PC-3 (cell line): ENCODE results near the gene SAPCD1. TPM values are rescaled to one million over a fixed set of nuclear protein-coding genes. Genes with fewer than 3 reads are reported as not detected.
A peak's percentile ranks its signal among the peaks of the same experiment; 100 is the strongest.

Experiments used
- ATAC-seq: fragments of 200-7000 bp; cut with Tn5 transposase; 2 replicates; pipeline ENCODE4 v1.9.1; 2020; ENCODE audit warnings: mild to moderate bottlenecking, moderate library complexity
- BruUV-seq: library from RNA; stranded (reverse); fragments of 400-500 nt; replicated peaks from 2 replicates; lab custom pipeline; 2021; lab: Mats Ljungman, UMichigan
- CTCF ChIA-PET: fragments of 300-600 bp; sonication (Branson Sonifier 250); formaldehyde crosslinking; loops from one replicate; lab custom pipeline; 2022; ENCODE audit warnings: antibody characterized with exemption; lab: Charles Lee
- POLR2A ChIA-PET: fragments of 300-600 bp; sonication (Branson Sonifier 250); formaldehyde crosslinking; loops from one replicate; lab custom pipeline; 2022; ENCODE audit warnings: antibody characterized with exemption; ENCODE audit not compliant: unreplicated experiment; lab: Charles Lee
- DNase-seq: peaks from one replicate; pipeline ENCODE4 v3.0.0-alpha.2; 2015
- H2AFZ ChIP-seq: fragments of 300-600 bp; sonication (generic); 2 replicates; pipeline ENCODE4 v1.6.0; 2016; ENCODE audit warnings: antibody characterized with exemption, low read length
- H3F3A ChIP-seq: fragments of 300-600 bp; sonication (generic); one replicate; pipeline ENCODE4 v1.6.0; 2017; ENCODE audit warnings: antibody characterized with exemption, low read length, control low read depth, mild to moderate bottlenecking; ENCODE audit not compliant: unreplicated experiment
- H3K27ac ChIP-seq: fragments of 300-600 bp; sonication (generic); 2 replicates; pipeline ENCODE4 v1.5.1; 2016; ENCODE audit warnings: mild to moderate bottlenecking, low read length
- H3K27me3 ChIP-seq: fragments of 300-600 bp; sonication (generic); 2 replicates; pipeline ENCODE4 v1.6.1; 2016; ENCODE audit warnings: low read length, mixed read lengths
- H3K36me3 ChIP-seq: fragments of 300-600 bp; sonication (generic); 2 replicates; pipeline ENCODE4 v1.6.1; 2016; ENCODE audit warnings: low read depth, mixed run types, low read length, mixed read lengths
- H3K4me1 ChIP-seq: fragments of 300-600 bp; sonication (generic); 2 replicates; pipeline ENCODE4 v1.5.1; 2016; ENCODE audit warnings: low read length; ENCODE audit not compliant: insufficient read depth
- H3K4me2 ChIP-seq: fragments of 300-600 bp; sonication (generic); 2 replicates; pipeline ENCODE4 v1.6.0; 2016; ENCODE audit warnings: low read length
- H3K4me3 ChIP-seq: fragments of 300-600 bp; sonication (generic); 2 replicates; pipeline ENCODE4 v1.5.1; 2016; ENCODE audit warnings: mild to moderate bottlenecking, low read length, mixed read lengths
- H3K79me2 ChIP-seq: fragments of 300-600 bp; sonication (generic); 2 replicates; pipeline ENCODE4 v1.6.1; 2017; ENCODE audit warnings: low read length, mixed read lengths
- H3K9ac ChIP-seq: fragments of 300-600 bp; sonication (generic); 2 replicates; pipeline ENCODE4 v1.6.0; 2016; ENCODE audit warnings: mild to moderate bottlenecking, low read length
- H3K9me2 ChIP-seq: fragments of 300-600 bp; sonication (generic); replicated peaks from 2 replicates; pipeline ENCODE4 v1.6.1; 2016; ENCODE audit warnings: mixed run types, low read length, mixed read lengths
- H3K9me3 ChIP-seq: fragments of 300-600 bp; sonication (generic); 2 replicates; pipeline ENCODE4 v1.6.1; 2016; ENCODE audit warnings: low read length, mixed read lengths
- H4K20me1 ChIP-seq: fragments of 300-600 bp; sonication (generic); 2 replicates; pipeline ENCODE4 v1.6.1; 2016; ENCODE audit warnings: low read length, mixed read lengths
- EZH2 ChIP-seq: fragments of 300-600 bp; sonication (generic); IDR thresholded peaks from one replicate; pipeline ENCODE4 v1.6.1; 2017; ENCODE audit warnings: antibody characterized with exemption, mild to moderate bottlenecking, low read length; ENCODE audit not compliant: unreplicated experiment
- EZH2phosphoT487 ChIP-seq: fragments of 300-600 bp; sonication (generic); IDR thresholded peaks from 2 replicates; pipeline ENCODE4 v1.6.1; 2018; ENCODE audit warnings: mild to moderate bottlenecking, antibody characterized with exemption, low read length, borderline replicate concordance
- intact Hi-C: fragments of 100-400 bp; cut with micrococcal nuclease; formaldehyde crosslinking; loops from 2 replicates; pipeline ENCODE4 v1.9.0; 2023
- total RNA-seq: library from RNA; depleted of rRNA; stranded (reverse); fragments of >200 nt; gene quantifications from 2 replicates; pipeline ENCODE4 v1.2.3, GENCODE V29; 2014
- TF ChIP-seq, protein P1 (sequence below): fragments of 300-600 bp; sonication (generic); conservative IDR thresholded peaks from 2 replicates; pipeline ENCODE4 v1.5.1; 2017; ENCODE audit warnings: antibody characterized with exemption, low read depth, mild to moderate bottlenecking, low read length

Gene SAPCD1
- total RNA-seq, 1 experiment from 2014 or later = 4.2 TPM

- Histone ChIP-seq H4K20me1 (no peaks in the 10 kb centered on the region), H3K9me2 (no peaks in the 10 kb centered on the region), H3K9ac (no peak overlapping the region), H3K4me2 (peak overlapping the region; percentile 89), H3K27me3 (no peaks in the 10 kb centered on the region), H3K79me2 (peaks cover under 1% of the 10 kb centered on the region; the same call in 1 of the 2 replicates), H3K4me3 (peak overlapping the region; percentile 77), H3K9me3 (no peaks in the 10 kb centered on the region), H3K4me1 (no peaks in the 10 kb centered on the region), H3K27ac (no peak overlapping the region), H3F3A (peaks cover 4% of the 10 kb centered on the region), H2AFZ (no peak overlapping the region), H3K36me3 (peaks cover 21% of the 10 kb centered on the region)
- BruUV-seq = no TSS peak
- no peak for TF ChIP-seq EZH2phosphoT487
- no peak for TF ChIP-seq EZH2
- TF ChIP-seq, protein P1, sequence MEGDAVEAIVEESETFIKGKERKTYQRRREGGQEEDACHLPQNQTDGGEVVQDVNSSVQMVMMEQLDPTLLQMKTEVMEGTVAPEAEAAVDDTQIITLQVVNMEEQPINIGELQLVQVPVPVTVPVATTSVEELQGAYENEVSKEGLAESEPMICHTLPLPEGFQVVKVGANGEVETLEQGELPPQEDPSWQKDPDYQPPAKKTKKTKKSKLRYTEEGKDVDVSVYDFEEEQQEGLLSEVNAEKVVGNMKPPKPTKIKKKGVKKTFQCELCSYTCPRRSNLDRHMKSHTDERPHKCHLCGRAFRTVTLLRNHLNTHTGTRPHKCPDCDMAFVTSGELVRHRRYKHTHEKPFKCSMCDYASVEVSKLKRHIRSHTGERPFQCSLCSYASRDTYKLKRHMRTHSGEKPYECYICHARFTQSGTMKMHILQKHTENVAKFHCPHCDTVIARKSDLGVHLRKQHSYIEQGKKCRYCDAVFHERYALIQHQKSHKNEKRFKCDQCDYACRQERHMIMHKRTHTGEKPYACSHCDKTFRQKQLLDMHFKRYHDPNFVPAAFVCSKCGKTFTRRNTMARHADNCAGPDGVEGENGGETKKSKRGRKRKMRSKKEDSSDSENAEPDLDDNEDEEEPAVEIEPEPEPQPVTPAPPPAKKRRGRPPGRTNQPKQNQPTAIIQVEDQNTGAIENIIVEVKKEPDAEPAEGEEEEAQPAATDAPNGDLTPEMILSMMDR = no peak
- intact Hi-C loops = no loop called here
- ChIA-PET CTCF (no interaction called here), POLR2A (no interaction called here)
- DNase-seq (no peak), ATAC-seq (no peak)
Measured at GRCh38 chr6:31727717-31728671, 34.5 kb upstream of the SAPCD1 start.

- CTCF ChIA-PET = interaction anchor here (1.2 to 1.5 kb wide), 2 partner anchors 24 to 41 kb away, joined by 4 to 7 read pairs; no protein-coding TSS in a partner anchor
- Histone ChIP-seq H3K36me3 (peaks cover 30% of the 10 kb centered on the region), H3K4me2 (peak within 1 kb of the TSS; percentile 89), H3F3A (peaks cover 4% of the 10 kb centered on the region), H3K4me1 (peaks cover 5% of the 10 kb centered on the region), H3K9ac (peak within 1 kb of the TSS; percentile 58), H2AFZ (peak within 1 kb of the TSS; percentile 76), H4K20me1 (peaks cover 6% of the 10 kb centered on the region), H3K4me3 (peak within 1 kb of the TSS; percentile 77), H3K9me2 (no peaks in the 10 kb centered on the region), H3K9me3 (no peaks in the 10 kb centered on the region), H3K79me2 (peaks cover 10% of the 10 kb centered on the region), H3K27ac (peak within 1 kb of the TSS; percentile 30), H3K27me3 (no peaks in the 10 kb centered on the region)
- intact Hi-C loops = loop anchor here (1.0 kb wide), 1 partner anchor 40 kb away; no protein-coding TSS in a partner anchor
- POLR2A ChIA-PET = interaction anchor here (0.6 kb wide), 1 partner anchor 24 kb away, joined by 3 read pairs; no protein-coding TSS in a partner anchor
- BruUV-seq = TSS peak; percentile 26
- DNase-seq (no peak), ATAC-seq (peak; percentile 33)
- TF ChIP-seq, protein P1 = no peak; the same call in 1 of the 2 replicates
- TF ChIP-seq EZH2 (no peak), EZH2phosphoT487 (no peak)
Measured at GRCh38 chr6:31728767-31729514, 33.5 kb upstream of the SAPCD1 start, which contains the start of gene DDAH2. DDAH2 (minus strand) TSS chr6:31729299; CDS start chr6:31729161, 138 bp downstream.
